CD8-positive, alpha-beta memory T cell (primary cell): ENCODE data around the gene RPP38. TPM values are rescaled to one million over a fixed set of nuclear protein-coding genes. Genes with fewer than 3 reads are reported as not detected.

Source experiments
- polyA plus RNA-seq: library from polyadenylated mRNA; unstranded; fragments of 300-500 nt; fragmentation: Illumina TruSeq; gene quantifications from one replicate; pipeline ENCODE4 v1.2.3, GENCODE V29; 2021
- total RNA-seq, 2 experiments: library from RNA; stranded (reverse); gene quantifications; one replicate each; pipeline ENCODE4 v1.2.3, GENCODE V29; 2021

The RPP38 gene
- total and polyA plus RNA-seq, 3 experiments from 2014 or later = 21.3 to 27.3 (median 21.7) TPM

Other genes with a start within 250 kb of the RPP38 start
- 10 to 100 TPM; 30.8 to 35.8 TPM for gene SUV39H2, start 218.5 kb upstream of the RPP38 start, total RNA-seq
- 3.4 TPM for gene SUV39H2, start 218.5 kb upstream of the RPP38 start, polyA plus RNA-seq
- 10 to 100 TPM; 11.3 to 12.5 TPM for gene DCLRE1C, start 143.3 kb upstream of the RPP38 start, total RNA-seq
- 28.4 TPM for gene DCLRE1C, start 143.3 kb upstream of the RPP38 start, polyA plus RNA-seq
- 1 to 10 TPM in 1 of 2 experiments, under 1 TPM in 1; 0.91 to 1.2 TPM for gene MEIG1, start 138.0 kb upstream of the RPP38 start, total RNA-seq
- 0.67 TPM for gene MEIG1, start 138.0 kb upstream of the RPP38 start, polyA plus RNA-seq
- not detected for gene OLAH, start 53.4 kb upstream of the RPP38 start, total RNA-seq
- gene OLAH, start 53.4 kb upstream of the RPP38 start, polyA plus RNA-seq = not detected
- 1 to 10 TPM in 1 of 2 experiments, under 1 TPM in 1; 0.80 to 1.2 TPM for gene ACBD7, start 8.6 kb upstream of the RPP38 start, total RNA-seq
- gene ACBD7, start 8.6 kb upstream of the RPP38 start, polyA plus RNA-seq = not detected
- 10 to 100 TPM; 16.1 to 16.8 TPM for gene NMT2, start 71.3 kb downstream of the RPP38 start, total RNA-seq
- 36.6 TPM for gene NMT2, start 71.3 kb downstream of the RPP38 start, polyA plus RNA-seq